Gastroesophageal sphincter (tissue), 3 donors: ENCODE results near the gene MAFF.

ENCODE experiments used
- EP300 ChIP-seq: sonication (generic); formaldehyde crosslinking; IDR thresholded peaks from one replicate; pipeline ENCODE4 v1.6.1; 2017; ENCODE audit warnings: antibody characterized with exemption, mild to moderate bottlenecking
- POLR2AphosphoS5 ChIP-seq: sonication (generic); formaldehyde crosslinking; IDR thresholded peaks from one replicate; pipeline ENCODE4 v1.6.1; 2017; ENCODE audit warnings: antibody characterized with exemption
- TF ChIP-seq, protein P1 (sequence below), 4 experiments: fragments of 200-600 bp in 2 of 4; fragments of 450-650 bp in 2 of 4; sonication (generic) in 1 of 4; IDR thresholded peaks; one replicate each; pipeline ENCODE4 v1.5.1; 2017 to 2019; ENCODE audit warnings: antibody characterized with exemption in 4 of 4, mild to moderate bottlenecking in 2 of 4, moderate library complexity in 2 of 4

DNA sequence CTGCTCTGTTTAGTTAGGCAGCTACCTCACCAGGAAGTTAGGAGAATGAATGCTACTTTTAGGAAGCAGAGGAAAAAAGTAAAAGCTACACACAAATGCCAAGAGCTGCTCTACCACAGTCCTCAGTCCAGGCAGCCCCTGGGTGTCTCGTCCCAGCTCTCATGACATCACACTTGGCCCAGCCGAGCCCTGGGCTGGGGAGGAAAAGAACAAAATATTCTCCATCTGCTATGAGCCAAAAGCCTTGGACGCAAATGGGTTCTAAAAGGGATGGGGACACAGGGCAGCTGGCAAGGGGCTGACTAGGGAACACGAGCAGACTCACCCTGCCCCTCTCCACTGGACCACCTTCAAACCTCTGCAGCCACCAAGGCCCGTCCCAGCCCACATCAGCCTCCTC lies 44.9 kb downstream of the MAFF start:
- TF ChIP-seq, protein P1, sequence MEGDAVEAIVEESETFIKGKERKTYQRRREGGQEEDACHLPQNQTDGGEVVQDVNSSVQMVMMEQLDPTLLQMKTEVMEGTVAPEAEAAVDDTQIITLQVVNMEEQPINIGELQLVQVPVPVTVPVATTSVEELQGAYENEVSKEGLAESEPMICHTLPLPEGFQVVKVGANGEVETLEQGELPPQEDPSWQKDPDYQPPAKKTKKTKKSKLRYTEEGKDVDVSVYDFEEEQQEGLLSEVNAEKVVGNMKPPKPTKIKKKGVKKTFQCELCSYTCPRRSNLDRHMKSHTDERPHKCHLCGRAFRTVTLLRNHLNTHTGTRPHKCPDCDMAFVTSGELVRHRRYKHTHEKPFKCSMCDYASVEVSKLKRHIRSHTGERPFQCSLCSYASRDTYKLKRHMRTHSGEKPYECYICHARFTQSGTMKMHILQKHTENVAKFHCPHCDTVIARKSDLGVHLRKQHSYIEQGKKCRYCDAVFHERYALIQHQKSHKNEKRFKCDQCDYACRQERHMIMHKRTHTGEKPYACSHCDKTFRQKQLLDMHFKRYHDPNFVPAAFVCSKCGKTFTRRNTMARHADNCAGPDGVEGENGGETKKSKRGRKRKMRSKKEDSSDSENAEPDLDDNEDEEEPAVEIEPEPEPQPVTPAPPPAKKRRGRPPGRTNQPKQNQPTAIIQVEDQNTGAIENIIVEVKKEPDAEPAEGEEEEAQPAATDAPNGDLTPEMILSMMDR (IDR thresholded peaks at IDR 0.05), result no peak
- TF ChIP-seq POLR2AphosphoS5, result no peak
- TF ChIP-seq EP300, result no peak
